ENCODE data around the gene DNAH2.

Gene DNAH2

DNA sequence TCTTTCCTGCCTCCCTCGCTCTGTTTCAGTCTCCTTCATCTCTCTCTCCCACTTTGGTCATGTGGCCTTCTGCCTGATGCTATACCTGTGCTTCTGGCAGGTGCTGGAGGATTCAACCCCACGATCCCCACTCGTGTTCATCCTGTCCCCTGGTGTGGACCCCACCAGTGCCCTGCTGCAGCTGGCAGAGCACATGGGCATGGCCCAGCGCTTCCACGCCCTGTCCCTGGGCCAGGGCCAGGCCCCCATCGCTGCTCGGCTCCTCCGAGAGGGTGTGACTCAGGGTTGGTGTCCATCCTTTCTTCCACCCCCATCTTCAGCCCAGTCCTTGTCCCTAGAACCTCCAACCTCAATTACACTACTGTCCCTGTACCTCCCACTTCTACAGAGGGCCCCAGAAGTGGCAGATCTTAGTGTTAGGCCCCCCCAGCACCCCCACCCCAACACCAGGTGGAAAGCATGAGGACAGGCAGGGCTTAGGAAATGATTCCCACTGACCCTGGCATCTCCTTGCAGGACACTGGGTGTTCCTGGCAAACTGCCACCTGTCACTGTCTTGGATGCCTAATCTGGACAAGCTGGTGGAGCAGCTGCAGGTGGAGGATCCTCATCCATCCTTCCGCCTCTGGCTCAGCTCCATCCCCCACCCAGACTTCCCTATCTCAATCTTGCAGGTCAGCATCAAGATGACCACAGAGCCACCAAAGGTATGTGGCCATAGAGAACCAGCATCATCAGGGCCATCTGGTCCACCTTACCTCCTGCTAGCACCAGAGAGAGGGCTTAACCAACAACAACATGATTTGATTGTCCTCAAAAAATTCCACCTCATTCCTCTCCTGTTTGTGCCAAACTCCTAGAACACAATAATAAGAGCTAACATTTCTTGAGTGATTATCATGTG is 106.7 kb downstream of the DNAH2 start:
- no peak for DNase-seq

DNA sequence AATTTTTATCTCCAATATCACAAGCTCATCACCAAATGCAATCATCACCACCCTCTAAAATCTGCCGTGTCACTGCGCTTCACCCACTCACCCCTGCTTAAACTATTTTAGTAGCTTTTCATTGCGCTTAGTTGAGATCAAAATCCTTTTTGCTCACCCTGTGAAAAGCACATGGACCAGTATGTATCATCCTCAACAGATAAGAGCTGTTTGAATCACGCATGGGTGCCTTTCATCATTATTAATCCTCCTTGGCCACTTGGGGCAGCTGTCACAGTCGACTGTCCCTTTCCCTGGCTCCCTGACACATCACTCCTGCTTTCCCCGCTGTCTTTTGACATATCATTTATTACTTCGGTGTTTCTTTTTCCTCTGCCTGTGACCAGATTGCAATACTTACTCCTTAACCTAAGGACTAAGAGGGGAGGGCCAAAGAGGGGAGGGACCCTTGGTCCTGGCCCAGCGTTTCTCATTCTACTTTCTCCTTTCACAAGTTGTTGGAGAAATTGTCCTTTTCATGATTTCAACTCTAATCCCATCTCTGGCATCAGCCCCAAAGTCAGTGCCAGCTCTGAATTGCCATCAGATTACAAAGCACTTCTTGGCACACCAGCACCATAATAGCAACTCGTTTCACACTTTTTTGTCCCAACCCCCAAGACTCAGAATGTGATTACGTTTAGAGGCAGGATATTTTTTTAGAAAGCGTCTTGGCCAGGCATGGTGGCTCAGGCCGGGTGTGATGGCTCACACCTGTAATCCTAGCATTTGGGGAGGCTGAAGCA is 107.9 kb downstream of the DNAH2 start:
- DNase-seq: no peak

DNA sequence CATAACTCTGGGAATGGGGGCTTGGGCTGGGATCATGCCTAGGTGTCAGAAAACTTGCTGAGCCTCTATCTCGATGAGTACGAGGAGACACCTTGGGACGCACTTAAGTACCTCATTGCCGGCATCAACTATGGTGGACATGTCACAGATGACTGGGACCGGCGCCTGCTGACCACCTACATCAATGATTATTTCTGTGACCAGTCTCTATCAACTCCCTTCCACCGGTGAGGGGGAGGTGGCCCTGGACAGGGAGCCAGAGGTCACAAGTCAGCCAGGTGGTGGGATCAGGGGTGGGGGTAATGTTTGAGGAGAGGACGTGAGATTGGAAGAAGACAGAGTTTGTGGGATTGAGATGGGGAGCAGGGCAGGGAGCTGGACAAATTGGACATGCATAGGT is 113.1 kb downstream of the DNAH2 start:
- DNase-seq: no peak

DNA sequence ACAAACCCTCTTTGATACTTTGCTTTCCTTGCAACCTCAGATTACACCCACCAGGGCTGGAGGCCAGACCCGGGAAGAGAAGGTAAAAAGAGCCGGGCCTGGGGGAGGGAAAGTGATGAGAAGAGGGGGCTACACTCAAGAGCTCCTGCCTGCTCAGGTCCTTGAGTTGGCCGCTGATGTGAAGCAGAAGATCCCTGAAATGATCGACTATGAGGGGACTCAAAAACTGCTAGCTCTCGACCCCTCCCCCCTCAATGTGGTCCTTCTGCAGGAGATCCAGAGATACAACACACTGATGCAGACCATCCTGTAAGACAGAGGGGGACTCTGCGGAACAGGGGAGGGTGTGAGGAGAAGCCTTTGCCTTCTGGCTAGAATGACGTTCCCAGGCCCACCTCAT is 113.7 kb downstream of the DNAH2 start:
- DNase-seq: no peak

DNA sequence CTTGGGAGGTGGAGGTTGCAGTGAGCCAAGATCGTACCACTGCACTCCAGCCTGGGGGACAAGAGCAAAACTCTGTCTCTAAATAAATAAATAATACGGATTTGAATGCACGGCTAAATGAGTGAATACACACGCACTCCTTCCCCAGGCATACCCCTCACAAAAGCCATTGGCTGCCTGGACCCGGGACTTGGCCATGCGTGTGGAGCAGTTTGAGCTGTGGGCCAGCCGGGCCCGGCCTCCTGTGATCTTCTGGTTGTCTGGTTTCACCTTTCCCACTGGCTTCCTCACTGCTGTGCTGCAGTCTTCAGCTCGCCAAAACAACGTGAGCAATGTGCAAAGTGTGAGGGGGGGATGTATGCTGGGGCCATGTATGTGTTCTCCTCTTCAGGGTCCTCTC is 114.9 kb downstream of the DNAH2 start:
- no peak for DNase-seq

DNA sequence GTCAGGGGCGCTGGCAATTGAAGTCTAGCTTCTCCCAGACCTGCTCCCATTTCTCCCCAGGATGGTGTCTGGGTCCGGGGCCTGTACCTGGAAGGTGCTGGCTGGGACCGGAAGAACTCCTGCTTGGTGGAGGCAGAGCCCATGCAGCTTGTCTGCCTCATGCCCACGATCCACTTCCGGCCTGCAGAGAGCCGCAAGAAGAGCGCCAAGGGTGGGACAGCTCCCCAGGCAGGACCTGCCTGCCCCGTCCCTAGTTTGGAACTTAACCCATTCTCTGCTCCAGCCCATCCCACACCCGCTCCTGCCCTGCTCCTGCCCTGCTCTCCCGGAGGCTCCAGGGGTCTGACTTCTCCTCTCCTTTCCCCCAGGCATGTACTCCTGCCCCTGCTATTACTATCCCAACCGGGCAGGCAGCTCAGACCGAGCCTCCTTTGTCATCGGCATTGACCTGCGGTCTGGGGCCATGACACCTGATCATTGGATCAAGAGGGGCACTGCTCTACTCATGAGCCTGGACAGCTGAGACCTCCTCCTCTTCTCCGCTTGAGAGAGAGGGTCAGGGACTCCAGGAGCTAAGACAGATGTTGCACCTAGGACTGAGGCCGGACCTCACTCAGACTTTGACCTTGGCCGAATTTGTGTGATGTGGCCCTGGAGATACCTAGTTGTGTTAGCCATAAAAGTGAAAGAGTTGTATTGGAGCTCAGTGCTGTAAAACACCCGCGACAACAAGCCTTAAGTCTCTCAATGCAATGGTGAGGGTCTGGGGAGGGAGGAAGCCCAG is 115.7 kb downstream of the DNAH2 start:
- DNase-seq: no peak

DNA sequence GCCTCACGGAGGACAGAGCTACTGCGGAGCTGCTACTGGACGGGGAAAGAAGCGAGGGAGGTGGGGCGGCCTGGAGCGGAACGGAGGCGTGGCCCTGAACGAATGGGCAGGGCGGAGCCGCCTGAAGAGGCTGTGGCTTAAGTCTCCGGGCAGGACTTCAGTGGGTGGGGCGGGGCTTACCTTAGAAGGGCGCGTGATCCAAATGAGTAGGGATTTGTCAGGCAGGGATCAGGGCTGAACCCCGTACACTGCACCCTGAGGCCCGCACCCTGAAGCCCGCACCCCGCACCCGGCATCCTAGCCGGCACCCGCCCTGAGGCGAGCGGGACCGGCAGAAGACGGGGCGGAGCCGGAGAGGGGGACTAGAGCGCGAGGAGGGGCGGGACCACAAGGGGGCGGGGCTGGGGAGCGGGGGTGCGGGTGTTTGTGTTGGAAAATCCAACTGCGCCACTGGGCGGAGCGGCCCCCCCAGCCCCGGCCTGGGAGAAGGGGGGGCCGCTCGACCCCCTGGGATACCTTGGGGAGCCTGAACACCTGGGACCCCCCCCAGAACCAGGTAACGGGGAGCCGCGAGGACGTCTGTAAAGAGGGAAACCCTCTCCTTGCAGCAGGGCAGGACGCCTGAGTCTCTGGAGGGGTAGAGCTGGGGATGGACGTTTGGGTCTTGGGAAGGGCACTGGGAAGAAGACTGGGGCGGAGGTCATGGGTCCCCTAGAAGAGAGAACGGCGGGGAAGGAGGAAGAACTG is 116.4 kb downstream of the DNAH2 start, which contains the start of gene KDM6B:
KDM6B (plus strand) TSS at position 423 of the 747 bp plus-strand sequence. CDS start 11,338 bp downstream, outside the sequence.
- peak; percentile 54 for DNase-seq

DNA sequence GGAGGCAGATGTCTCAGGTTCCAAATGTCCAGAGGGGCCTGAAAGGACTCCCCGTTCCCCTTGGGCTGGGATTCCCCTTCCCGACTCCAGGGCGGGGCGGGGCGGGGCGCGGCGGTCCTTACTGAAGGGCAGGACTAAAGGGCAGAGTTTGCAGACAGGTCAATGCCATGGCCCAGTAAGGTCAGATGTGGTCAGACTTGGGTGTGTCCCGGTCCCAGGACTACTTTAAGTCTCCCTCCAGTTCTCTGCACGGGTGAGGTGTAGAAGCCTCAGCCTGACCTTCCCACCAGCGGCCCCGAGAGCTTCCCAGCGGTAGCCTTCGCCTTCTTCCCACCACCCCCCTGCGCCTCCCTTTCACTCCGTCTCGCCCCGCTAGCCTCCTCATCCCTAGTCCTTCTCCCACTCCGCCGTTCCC is 117.0 kb downstream of the DNAH2 start:
- DNase-seq: no peak

DNA sequence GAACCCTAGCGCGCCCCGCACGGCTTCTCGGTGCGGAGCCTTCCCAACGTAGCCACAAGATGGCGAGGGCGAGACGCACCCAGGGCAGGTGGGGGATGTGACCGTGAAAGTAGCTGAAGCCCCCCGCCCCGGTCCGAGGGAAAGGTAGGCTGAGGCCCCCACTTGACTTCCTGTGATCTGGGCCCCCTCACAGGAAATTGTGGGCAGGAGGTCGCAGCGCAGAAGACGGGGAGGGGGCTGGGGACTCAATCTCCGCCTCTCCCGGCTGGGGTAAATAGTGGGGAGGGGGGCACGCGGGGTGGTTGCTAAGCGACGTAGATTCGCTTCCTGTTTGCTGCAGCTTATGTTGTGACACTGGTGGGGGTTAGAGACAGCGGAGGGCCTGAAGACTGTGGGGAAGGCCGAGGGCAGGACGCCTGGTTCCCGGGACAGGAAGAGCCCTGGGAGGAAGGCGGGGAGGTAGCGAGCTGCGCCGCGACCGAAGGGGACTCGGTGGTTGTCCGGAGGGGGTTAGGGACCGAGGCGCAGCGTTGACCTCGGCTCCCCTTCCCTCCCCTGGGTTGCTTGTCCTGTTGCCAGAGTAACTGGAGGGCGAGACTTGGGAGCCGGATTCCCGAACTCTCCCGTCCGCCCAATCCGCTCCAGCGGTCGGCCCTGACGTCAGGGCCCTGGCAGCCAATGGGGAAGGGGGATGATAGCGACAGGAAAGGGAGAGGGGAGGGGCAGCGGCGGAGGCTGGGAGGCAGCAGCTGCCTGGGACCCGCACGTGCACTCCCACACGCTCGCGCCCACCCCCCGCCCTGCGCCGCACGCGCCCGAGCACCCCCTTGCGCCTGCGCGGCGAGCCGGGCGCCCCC is 117.6 kb downstream of the DNAH2 start:
- DNase-seq: peak; percentile 89

DNA sequence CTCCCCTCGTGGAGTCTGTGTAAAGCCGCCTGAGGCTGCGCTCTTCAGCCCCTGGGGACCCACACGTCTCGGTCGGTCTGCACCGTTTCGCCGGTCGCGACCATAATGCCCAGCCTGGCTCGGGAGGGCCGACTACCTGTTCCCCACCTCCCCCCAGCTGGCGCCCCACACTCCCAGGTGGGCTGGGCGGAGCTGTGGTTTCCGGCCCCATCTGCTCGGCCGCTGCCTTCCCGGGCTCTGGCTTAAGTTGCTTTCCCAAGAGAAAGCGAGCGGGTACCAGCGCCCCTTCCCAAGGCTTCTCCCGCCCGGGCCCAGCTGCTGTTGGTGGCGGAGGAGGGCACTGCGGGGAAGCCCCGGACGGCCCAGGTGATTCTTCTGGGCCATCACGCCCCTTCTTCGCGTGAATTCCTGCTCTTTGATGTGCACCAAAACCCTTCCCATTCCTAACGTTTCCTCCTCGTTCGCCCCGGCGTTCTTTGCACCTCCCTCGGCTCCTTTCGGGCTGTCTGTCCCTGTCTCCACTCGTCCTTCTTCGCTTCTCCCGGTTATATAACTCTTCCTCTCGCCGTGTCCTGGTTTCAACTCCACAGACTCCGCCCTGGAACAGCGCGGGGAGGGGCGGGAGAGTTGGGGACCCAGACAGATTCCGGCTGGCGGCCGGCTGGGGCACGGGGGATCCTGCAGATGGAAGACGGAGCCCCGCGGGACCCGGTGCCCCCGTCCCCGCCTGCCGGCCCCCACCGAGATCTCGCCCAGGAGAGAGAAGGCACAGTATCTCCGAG is 118.5 kb downstream of the DNAH2 start:
- peak; percentile 61 for DNase-seq

DNA sequence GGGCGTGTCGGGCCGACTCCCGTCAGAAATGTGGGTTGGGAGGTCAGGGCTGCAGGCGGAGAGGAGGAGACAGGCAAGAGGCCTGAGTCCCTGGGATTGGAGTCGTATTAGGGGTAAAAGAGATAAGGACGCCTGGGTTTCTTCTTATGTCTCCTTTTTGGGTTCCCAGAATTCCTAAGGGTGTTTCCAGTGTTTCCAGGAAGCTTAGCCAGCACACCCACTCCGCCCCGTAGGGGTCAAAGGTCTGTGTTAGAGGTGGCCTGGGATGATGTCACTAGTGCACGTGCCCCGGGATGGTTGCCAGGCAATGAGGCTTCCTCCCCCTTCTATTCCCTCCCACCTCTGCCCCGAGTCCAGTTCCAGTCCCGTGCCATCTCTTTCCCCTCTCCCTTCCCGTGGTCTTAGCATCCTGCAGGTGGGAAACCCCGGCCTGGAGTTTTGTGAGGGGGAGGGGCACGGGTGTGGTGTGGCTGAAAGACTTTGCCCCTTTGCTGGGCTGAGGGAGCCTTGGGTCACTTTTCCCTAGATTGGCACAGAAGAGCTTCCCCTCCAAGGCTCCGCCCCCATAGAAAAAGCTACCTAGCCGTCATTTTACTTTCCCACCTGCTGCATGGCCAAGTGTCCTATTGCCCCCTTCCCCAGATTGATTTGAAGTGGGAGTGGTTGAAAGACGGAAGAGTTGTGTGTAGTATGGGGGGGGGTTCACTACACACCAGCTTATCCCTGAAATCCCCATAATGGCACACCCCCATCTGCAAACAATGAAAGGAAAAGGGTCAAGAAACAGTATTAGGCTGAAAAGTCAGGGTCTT is 119.3 kb downstream of the DNAH2 start:
- peak; percentile 92 for DNase-seq

DNA sequence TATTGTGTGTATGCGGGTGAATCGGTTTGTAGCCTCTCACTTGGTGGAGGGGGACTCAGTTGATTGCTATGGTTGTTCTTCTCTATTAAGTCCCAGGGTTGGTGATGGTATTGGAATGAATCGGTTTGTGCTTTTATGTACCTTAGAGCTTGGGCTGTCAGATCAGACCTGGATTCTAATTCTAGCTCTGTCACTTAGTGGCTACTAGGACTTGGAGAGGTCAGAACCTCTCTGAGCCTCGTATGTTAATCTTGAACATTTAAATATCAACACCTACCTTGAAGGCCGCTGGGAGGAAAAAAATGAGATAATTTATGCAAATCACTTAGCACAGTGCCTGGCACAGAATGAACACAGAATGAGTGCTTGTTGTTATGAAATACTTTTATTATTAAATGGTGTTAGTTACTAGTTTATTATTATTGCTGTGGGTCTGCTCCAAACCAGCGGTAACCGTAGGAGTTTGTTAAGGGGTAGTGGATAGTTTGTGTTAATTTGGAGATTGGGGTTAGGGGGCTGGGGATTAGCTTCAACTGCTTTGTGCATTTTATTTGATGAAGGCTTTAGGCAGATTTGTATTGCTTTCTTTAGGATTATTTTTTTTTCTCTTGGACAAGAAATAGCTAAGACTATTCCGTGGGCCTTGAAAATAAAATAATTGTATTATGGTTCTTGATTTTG is 120.0 kb downstream of the DNAH2 start:
- no peak for DNase-seq

DNA sequence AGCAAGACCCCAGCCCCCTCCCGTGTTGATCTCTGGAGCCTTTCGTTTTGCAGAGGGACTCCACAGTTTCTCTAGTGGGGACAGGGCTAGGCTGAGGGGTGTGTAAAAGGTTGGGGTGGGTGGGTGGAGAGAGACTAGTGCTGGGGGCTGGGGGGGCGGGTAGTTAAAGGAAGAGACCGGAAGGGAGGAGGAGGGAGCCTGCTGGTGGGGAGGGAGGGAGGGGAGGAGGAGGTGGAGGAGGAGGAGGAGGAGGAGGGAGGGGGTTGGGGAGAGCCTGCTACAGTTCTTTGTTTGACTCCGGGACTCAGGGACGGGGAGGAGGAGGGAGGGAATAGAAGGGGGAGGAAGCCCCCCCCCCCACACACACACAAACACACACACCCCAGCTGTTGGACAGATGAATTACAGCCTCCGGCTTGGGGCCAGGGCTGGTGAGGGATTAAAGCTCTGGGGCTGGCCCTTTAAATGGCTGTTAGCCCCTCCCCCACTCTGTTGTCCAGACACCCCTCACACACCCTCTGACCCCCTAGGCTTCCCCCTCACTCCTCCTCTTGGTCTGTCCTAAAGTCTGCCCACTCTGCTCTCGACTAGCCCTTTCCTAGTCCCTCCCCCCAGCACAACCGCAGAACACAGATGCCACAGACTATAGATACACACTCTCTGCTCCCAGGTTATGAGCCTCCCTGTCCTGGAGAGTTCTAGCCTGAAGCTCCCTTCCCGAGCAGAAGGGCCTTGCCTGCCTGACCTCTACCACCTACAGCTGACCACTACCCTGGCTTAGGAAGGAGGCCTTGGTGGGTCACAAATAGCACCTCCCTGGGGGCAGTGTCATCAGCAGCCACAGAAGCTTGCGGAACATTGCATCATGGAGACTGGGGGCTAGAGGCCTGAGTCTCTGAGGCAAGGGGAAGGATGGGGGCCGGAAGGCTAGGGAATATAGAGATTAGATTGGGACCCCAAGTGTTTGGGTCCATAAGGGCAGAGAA is 120.8 kb downstream of the DNAH2 start:
- DNase-seq: peak; percentile 46

DNA sequence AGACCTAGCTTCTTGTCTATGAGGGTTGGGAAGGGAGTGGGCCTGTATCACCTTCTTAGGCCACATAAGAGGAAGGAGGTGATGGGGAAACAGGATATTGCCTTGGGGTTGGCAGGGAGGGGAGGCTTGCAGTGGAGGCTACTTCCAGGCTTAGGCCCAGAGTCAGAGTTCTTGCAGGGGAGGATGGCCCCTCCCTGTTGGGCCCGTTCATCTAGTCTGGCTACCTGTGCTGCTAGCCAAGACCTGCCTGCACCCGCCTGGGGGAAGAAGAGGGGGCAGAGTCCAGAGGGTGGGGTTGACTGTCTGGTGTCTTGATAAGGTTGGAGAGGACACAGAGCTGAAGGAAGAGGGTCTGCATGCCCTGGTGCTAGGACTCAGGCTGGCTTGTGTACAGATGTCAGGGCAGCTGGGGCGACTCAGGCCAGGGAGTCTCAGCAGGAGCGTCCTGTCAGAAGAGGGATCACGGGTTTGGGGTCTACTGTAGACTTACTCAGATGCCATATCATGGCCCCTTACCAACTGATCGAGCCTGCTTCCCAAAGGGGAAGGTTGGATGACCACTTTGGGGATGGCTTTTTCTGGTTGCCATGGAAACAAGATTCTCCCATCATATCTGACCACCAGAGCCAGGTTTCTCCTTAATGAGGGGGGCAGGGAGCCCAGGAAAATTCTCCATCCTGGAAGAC is 121.8 kb downstream of the DNAH2 start:
- DNase-seq: no peak

DNA sequence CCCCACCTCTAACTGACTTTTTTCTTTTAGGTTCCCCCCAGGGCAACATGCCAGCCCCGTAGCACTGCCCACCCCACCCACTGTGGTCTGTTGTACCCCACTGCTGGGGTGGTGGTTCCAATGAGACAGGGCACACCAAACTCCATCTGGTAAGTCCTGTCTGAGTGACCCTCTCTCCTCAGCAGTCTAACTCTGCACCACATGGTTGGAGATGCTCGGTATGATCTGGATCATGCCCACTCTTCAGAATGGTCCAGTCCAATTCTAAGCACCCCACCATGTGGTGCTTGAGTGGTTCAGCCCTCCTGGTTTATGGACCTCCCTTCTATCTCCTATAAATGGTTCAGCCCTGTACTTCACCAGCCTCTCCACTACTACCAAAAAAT is 122.3 kb downstream of the DNAH2 start:
- DNase-seq: no peak

DNA sequence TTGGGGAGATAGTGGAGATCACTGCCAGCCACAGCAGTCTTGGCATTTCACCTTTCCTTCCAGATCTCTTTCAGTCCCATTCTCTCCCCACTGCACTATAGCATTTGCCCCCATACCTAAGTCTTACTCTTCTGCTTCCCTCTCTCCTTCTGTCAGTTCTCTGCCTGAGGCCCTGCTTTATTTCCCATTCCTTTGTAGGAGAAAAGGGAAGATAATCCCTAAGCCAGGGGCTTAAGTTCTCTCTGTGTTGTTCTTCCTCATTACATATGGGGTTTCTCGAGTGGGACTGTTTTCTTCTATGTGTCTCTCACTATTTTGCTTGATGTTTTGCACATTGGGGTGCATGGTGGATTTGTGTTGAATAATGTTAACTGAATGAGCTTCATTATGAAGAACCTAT is 122.9 kb downstream of the DNAH2 start:
- no peak for DNase-seq

DNA sequence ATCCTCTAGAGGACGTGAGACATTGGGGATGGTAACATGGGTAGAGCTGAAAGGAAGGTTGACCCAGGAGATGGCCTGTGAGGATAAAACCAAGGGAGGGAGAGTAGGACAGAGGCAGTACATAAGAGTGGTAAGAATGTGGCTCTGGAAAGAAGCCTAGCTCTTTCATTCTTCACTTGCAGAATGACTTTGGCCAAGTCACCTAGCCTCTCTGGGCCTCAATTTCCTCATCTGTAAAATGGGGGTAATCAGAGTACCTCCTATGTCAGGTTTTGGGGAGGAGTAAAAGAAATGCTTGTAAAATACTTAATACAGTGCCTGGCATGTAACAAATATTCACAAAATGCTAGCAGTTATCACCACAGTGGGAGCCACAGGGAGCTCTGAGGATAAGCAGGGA is 123.3 kb downstream of the DNAH2 start:
- DNase-seq: no peak
